Ecto neural progenitor cell (in vitro differentiated cells): ENCODE data around the gene HYOU1.
"Not testable (repeated sequence)": the region's sequence is repeated elsewhere in the genome, so short reads cannot be mapped to it uniquely, and the experiment has no call there.

Experiments used
- DNase-seq: peaks from one replicate; pipeline ENCODE4 v3.0.0-alpha.2; 2018; ENCODE audit warnings: low spot score

HYOU1 gene, protein sequence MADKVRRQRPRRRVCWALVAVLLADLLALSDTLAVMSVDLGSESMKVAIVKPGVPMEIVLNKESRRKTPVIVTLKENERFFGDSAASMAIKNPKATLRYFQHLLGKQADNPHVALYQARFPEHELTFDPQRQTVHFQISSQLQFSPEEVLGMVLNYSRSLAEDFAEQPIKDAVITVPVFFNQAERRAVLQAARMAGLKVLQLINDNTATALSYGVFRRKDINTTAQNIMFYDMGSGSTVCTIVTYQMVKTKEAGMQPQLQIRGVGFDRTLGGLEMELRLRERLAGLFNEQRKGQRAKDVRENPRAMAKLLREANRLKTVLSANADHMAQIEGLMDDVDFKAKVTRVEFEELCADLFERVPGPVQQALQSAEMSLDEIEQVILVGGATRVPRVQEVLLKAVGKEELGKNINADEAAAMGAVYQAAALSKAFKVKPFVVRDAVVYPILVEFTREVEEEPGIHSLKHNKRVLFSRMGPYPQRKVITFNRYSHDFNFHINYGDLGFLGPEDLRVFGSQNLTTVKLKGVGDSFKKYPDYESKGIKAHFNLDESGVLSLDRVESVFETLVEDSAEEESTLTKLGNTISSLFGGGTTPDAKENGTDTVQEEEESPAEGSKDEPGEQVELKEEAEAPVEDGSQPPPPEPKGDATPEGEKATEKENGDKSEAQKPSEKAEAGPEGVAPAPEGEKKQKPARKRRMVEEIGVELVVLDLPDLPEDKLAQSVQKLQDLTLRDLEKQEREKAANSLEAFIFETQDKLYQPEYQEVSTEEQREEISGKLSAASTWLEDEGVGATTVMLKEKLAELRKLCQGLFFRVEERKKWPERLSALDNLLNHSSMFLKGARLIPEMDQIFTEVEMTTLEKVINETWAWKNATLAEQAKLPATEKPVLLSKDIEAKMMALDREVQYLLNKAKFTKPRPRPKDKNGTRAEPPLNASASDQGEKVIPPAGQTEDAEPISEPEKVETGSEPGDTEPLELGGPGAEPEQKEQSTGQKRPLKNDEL

GRCh38 chr11:119057000-119057769 is at the start of gene HYOU1:
Gene HYOU1 (minus strand): TSS chr11:119057205. CDS start chr11:119056160, 1,045 bp downstream.
- DNase-seq, result peak; percentile 99

DNA sequence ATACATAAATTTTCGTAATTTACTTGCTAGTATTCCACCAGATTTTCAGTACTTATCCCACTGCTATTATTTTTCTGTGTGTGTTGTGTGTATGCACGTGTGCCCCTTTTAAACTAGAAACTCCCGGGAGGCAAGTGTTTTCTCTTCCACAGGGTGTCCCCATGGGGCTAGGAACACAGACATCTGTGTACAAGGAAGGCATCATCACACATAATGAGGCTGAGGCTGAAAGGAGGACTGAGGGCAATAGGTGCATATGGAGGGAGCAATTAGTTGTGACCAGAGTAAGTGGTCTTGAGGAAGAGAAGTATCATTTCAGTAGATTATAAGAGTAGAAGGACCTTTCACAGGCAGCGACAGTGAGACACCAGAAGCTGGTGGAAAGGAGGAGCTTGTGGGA is 46.8 kb upstream of the HYOU1 start:
- DNase-seq, result no peak

DNA sequence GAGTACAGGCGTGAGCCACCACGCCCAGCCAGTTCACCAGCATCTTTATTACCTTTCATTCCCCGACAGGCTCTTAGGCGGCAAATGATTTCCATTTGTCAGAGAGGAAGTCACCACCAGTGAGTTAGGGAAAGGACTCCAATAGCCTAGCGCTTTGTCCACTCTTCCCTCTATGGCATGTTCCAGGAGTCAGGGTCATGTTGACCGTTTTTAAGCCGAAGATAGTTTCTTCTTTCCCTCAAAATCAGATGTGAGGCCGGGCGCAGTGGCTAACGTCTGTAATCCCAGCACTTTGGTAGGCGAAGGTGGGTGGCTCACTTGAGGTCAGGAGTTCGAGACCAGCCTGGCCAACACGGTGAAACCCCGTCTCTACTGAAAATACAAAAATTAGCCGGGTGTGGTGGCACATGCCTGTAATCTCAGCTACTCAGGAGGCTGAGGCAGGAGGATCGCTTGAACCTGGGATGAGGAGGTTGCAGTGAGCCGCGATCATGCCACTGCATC is 46.2 kb upstream of the HYOU1 start:
- DNase-seq, result not testable (repeated sequence)

DNA sequence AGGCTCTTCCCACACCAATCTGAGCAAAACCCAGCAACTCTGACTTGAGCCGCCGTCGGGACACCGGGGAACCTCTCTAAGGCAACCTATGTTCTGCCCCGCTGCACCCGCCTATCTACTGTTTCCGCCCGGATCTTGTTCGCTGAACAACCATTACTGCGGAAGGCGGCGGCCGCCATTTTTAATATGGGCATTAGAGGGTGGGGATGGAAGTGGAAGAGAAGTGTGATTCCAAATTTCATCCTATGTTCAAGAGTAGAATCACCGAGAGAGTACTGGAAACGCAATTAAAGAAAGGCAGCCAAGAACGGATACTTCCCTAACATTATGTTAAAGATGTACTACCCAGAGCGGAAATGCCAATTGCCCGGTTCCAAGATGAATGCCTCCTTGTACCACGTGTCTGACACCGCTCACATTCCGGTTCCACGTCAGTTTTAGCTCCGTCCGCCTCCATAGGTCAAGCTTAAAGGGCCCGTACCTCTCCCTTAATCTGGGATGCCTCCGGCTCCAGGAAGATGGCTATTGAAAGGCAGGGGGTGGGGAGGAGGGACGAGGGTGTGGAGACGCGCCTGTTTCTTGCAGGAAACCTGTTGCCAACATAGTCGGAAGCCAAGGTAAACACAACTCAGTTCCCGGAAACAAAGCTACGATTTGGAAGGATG is 44.9 kb upstream of the HYOU1 start, which contains the start of gene DPAGT1:
Gene DPAGT1, minus strand, starts transcription at position 95 of the 665 bp plus-strand sequence. CDS start 198 bp downstream, outside the sequence.
- DNase-seq, result peak; percentile 90

GRCh38 chr11:119100994-119101758 is 44.2 kb upstream of the HYOU1 start:
- peak; percentile 88 for DNase-seq

DNA sequence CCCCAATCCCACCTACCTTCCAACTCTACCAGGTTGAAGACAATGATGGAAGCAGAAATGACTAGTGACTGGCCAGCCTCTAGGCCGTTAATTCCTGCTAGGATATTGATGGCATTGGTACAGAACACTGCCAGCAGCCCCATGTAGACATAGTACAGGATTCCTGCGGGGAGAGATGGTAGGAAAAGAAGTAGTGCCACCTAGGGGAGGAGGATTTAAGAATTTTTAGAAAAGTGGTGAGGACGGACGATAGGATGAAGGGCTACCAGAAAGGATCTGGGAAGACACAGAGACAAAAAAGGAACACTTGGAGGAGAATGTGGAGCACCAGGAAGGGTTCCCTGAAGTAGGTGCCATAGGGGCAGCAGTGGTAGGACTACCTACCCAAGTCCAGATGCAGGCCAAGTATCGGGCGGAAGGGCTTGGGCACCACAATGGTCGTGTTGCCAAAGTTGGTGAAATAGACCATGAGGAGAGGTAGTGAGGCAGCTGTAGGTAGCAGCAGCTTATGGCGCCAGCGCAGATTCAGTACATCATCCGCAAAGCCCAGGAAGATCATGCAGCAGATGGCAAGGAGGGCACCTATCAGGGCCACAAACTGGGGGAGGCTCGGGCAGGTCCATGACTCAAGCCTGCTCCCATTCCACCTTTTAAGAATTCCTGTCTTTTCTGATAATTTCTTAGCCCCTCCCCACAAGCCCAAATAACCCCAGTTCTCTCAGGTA is 43.4 kb upstream of the HYOU1 start:
- DNase-seq, result no peak

- no peak for DNase-seq
Measured at GRCh38 chr11:119099711-119100110, 42.7 kb upstream of the HYOU1 start.

DNA sequence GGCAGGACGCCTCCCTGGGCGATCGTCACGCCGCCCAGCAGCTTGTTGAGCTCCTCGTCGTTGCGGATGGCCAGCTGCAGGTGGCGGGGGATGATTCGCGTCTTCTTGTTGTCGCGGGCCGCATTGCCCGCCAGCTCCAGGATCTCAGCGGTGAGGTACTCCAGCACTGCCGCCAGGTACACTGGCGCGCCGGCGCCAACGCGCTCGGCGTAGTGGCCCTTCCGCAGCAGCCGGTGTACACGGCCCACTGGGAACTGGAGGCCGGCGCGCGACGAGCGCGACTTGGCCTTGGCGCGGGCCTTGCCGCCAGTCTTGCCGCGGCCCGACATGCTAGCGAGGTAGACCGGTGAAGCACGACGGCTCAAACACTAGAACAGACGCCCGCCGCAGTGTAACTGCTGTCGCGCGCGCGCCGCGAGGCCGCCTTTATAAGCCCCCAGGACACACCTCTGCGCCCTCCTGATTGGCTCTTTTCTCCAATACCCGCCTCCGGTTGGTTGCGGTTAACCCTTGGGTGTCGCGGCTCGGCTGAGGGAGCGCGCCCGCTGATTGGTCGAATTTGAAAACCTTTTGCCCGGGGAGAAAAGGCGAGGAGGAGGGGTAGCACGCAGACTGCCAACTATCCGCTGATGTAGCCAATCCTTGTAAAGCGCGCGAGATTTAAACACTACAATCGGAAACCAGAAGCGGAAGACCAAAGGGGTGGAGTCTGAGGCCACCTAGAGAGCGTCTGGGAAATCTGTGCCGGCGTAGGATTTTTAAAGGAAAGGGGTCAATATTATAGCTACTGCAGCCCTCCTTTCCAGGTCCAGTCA is 38.3 kb upstream of the HYOU1 start:
- DNase-seq, result peak; percentile 100

- no peak for DNase-seq
Measured at GRCh38 chr11:119094816-119095065, 37.7 kb upstream of the HYOU1 start.

GRCh38 chr11:119093942-119094815 is 37.2 kb upstream of the HYOU1 start:
- DNase-seq, result no peak

GRCh38 chr11:119092880-119093842 is 36.2 kb upstream of the HYOU1 start:
- DNase-seq, result no peak

GRCh38 chr11:119091966-119092879 is 35.2 kb upstream of the HYOU1 start:
- DNase-seq, result no peak

- no peak for DNase-seq
Measured at GRCh38 chr11:119091178-119091577, 34.2 kb upstream of the HYOU1 start.

GRCh38 chr11:119089319-119089718 is 32.3 kb upstream of the HYOU1 start:
- no peak for DNase-seq

DNA sequence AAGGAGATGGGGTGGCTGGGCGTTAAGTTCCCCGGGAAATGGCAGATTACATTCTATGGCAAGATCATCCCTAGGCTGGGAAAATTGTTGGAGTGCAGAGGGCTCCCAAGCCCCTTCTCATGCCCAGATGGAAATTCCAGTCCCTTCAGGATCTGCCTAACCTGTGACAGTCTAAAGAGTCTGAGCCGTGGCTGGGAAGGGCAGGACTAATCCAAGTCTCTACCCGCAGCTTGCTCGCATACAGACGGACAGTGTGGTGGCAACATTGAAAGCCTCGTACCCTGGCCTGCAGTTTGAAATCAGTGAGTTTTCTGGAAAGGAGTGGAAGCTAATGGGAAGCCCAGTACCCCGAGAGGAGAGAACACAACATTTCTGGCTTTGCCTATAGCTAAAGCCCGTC is 31.4 kb upstream of the HYOU1 start:
- DNase-seq, result no peak

GRCh38 chr11:119087747-119088241 is 30.8 kb upstream of the HYOU1 start:
- DNase-seq, result no peak
